Measurements from ENCODE around the gene DHRS1. TPM values are rescaled to one million over a fixed set of nuclear protein-coding genes. Genes with fewer than 3 reads are reported as not detected.

DHRS1 gene
- total and polyA plus RNA-seq, 9 of the 15 experiments (the other 6 are each of a cell fraction or from before 2014, with no cell fraction given): 7.3 to 33.6 (median 13.3) TPM

DNA sequence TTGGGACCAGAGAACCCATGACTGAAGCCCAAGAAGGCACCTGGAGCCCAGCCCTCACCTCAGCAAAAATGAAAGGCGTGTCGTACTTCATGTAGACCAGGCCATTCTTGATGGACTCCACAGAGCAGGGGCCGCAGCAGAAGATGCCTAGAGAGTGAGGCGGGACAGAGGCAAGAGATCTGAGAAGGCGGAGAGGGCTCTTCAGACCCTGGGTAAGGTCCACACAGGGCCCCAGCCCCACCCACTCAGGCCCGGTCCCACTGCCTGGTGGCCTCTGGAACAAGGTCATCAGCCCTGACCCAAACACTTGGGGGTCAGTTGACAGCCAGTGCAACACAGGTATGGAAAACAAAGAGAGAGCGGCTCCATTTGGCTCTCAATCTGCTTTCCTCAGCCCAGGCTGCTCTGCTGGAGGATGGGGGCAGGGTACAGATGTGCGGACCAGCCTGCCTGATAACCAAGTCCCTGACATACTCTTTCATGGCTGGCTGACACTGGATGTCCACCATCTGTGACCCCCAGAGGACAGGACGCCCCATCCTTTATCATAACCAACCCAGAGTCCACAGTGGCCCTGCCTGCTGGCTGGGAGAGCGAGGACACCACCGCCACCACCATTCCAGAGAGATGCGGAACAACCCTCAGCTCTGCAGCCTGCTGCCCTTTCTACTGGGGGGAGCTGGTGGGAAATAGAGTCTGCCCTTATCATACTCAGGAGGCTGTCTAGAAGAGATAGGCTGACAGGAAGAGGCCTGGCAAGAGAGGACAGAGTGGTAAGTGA lies 43.5 kb downstream of the DHRS1 start (continued):
- TF ChIP-seq ZNF592 (IDR thresholded peaks at IDR 0.05) (peak; percentile 45), ZKSCAN8 (CRISPR knock-in tag; IDR thresholded peaks at IDR 0.05) (no peak), THRAP3 (IDR thresholded peaks at IDR 0.05; ENCODE audit: borderline replicate concordance) (no peak), ZNF124 (CRISPR knock-in tag; IDR thresholded peaks at IDR 0.05) (no peak), ZC3H11A (IDR thresholded peaks at IDR 0.05; ENCODE audit: low read depth, low read length) (no peak), ZNF253 (CRISPR knock-in tag; conservative IDR thresholded peaks at IDR 0.05) (no peak), MECOM (CRISPR knock-in tag; IDR thresholded peaks at IDR 0.05) (peak; percentile 90), ZNF324 (CRISPR knock-in tag; IDR thresholded peaks at IDR 0.05) (no peak), ZBTB5 (IDR thresholded peaks at IDR 0.05) (no peak), SMARCA4 (IDR thresholded peaks at IDR 0.05) (peak; percentile 74), STAT5A (IDR thresholded peaks at IDR 0.05; ENCODE audit: borderline replicate concordance, low read length) (peak; percentile 87), ZBTB17 (CRISPR knock-in tag; IDR thresholded peaks at IDR 0.05) (peak; percentile 61; the same call in 1 of the 2 replicates), ERF (CRISPR knock-in tag; IDR thresholded peaks at IDR 0.05) (no peak), ZNF41 (CRISPR knock-in tag; conservative IDR thresholded peaks at IDR 0.05) (no peak), TCF3 (CRISPR knock-in tag; IDR thresholded peaks at IDR 0.05) (peak; percentile 93), ARNT (IDR thresholded peaks at IDR 0.05) (peak in 1 of 2 experiments; percentile 84; a peak in 3 of 4 replicates), ARID1B (IDR thresholded peaks at IDR 0.05) (peak; percentile 93), MTA1 (IDR thresholded peaks at IDR 0.05; ENCODE audit: borderline replicate concordance) (no peak), CHD1 (IDR thresholded peaks at IDR 0.05; ENCODE audit: low read length) (no peak)
- TF ChIP-seq, protein P1, sequence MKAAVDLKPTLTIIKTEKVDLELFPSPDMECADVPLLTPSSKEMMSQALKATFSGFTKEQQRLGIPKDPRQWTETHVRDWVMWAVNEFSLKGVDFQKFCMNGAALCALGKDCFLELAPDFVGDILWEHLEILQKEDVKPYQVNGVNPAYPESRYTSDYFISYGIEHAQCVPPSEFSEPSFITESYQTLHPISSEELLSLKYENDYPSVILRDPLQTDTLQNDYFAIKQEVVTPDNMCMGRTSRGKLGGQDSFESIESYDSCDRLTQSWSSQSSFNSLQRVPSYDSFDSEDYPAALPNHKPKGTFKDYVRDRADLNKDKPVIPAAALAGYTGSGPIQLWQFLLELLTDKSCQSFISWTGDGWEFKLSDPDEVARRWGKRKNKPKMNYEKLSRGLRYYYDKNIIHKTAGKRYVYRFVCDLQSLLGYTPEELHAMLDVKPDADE (conservative IDR thresholded peaks at IDR 0.05; ENCODE audit: control insufficient read depth, low read depth, low read length): peak; percentile 89
- TF ChIP-seq, protein P2, sequence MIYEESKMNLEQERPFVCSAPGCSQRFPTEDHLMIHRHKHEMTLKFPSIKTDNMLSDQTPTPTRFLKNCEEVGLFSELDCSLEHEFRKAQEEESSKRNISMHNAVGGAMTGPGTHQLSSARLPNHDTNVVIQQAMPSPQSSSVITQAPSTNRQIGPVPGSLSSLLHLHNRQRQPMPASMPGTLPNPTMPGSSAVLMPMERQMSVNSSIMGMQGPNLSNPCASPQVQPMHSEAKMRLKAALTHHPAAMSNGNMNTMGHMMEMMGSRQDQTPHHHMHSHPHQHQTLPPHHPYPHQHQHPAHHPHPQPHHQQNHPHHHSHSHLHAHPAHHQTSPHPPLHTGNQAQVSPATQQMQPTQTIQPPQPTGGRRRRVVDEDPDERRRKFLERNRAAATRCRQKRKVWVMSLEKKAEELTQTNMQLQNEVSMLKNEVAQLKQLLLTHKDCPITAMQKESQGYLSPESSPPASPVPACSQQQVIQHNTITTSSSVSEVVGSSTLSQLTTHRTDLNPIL (CRISPR knock-in tag; IDR thresholded peaks at IDR 0.05): no peak

Measured in K562 (cell line).